GM12891 (cell line): ENCODE data around the gene MCU.

ENCODE experiments used
- DNase-seq: peaks from one replicate; pipeline ENCODE4 v3.0.0; 2011; ENCODE audit warnings: low spot score; ENCODE audit not compliant: insufficient read length
- FAIRE-seq: peaks from 2 replicates; lab custom pipeline; 2011; peaks lifted over from hg19 to GRCh38; lab: Jason Lieb, UNC
- PAX5 ChIP-seq: IDR thresholded peaks from 2 replicates; pipeline ENCODE4 v1.6.1; 2011; ENCODE audit warnings: low read length, moderate library complexity, mild to moderate bottlenecking; ENCODE audit not compliant: insufficient read depth, severe bottlenecking
- POLR2A ChIP-seq: IDR thresholded peaks from 2 replicates; pipeline ENCODE4 v1.6.1; 2011; ENCODE audit warnings: low read depth, low read length, control low read depth
- POLR2AphosphoS5 ChIP-seq: IDR thresholded peaks from 2 replicates; pipeline ENCODE4 v1.6.1; 2011; ENCODE audit warnings: low read depth, low read length, control low read depth
- POU2F2 ChIP-seq: IDR thresholded peaks from 2 replicates; pipeline ENCODE4 v1.6.1; 2011; ENCODE audit warnings: low read depth, mild to moderate bottlenecking, control low read depth, low read length, moderate library complexity
- SPI1 ChIP-seq: IDR thresholded peaks from 2 replicates; pipeline ENCODE4 v1.6.1; 2011; ENCODE audit warnings: low read depth, low read length, control low read depth
- TAF1 ChIP-seq: IDR thresholded peaks from 2 replicates; pipeline ENCODE4 v1.6.1; 2011; ENCODE audit warnings: low read depth, low read length, control low read depth

The MCU gene

DNA sequence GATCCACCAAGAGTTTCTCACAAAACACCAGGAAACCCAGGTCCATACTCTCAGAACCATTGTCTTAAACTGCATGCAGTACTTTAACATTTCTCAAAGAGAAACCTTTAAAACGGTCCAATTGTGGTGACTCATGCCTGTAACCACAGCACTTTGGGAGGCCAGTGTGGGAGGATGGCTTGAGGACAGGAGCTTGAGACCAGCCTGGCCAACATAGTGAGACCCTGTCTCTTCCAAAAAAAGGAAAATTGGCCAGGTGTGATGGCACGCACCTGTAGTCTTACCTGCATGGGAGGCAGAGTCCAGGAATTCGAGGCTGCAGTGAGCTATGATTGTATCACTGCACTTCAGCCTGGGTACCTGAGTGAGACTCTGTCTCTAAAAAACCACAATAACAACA, 104.1 kb downstream of the MCU start:
- no peak for DNase-seq
- FAIRE-seq = no peak
- TF ChIP-seq POLR2AphosphoS5 (no peak), POLR2A (no peak), POU2F2 (no peak), PAX5 (no peak), SPI1 (no peak), TAF1 (no peak)

DNA sequence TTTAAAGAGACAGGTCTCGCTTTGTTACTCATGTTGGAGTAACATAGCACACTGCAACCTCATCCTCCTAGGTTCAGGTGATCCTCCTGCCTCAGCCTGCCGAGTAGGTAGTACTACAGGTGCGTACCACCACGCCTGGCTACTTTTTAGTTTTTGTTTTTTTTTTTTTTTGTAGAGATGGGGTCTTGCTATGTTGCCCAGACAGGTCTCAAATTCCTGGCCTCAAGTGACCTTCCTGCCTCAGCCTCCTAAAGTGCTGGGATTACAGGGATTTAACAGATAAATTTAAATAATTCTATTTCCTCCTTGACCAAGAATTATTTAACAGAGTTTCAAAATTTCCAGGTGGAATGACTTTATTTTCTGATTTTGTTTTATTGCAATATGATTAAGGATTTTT, 104.6 kb downstream of the MCU start:
- DNase-seq (no peak), FAIRE-seq (no peak)
- no peak for TF ChIP-seq TAF1
- no peak for TF ChIP-seq SPI1
- no peak for TF ChIP-seq POLR2AphosphoS5
- TF ChIP-seq PAX5 = no peak
- TF ChIP-seq POLR2A = no peak
- no peak for TF ChIP-seq POU2F2

DNA sequence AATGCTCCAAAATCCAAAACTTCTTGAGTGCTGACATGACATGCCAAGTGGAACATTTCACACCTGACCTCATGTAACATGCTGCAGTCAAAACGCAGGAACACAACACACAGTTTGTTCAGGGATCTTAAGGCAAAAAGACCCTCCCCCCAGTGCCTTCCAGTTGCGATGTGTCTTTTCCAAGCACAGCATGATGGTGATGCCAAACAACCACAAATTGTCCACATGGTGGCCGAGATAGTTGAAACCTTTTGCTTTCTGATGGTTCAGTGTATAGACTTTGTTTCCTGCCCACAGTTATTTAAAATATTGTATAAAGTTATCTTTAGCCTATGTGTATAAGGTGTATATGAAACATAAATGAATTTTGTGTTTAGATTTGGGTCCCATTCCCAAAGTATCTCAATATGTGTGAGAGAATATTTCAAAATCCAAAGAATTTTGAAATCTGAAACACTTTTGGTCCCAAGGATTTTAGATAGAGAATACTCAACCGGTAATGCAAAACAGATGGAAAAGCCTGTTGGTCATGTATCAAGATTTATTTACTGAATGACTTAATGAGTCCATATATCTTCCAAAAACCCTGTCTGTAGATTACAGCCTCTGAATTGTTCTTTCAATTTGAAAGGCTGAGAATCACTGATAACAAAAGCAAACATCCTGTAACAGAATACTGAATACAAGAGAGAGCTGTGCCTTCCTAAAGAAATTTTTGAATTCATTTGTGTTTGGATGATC, 108.2 kb downstream of the MCU start:
- DNase-seq = no peak
- TF ChIP-seq POU2F2 = no peak
- TF ChIP-seq PAX5 = no peak
- no peak for TF ChIP-seq POLR2AphosphoS5
- no peak for TF ChIP-seq POLR2A
- FAIRE-seq = no peak

DNA sequence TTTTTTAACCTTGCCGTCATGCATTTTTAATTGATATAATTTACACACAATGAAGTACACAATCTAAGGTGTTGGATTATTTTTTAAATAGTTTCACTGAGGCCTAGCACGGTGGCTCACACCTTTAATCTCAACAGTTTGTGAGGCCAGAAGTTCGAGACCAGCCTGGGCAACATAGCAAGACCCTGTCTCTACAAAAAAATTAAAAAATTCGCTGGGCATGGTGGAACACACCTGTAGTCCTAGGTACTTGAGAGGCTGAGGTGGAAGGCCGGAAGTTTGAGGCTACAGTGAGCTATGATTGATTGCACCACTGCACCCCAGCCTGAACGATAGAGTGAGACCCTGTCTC, 108.8 kb downstream of the MCU start:
- no peak for TF ChIP-seq TAF1
- FAIRE-seq (no peak), DNase-seq (no peak)

DNA sequence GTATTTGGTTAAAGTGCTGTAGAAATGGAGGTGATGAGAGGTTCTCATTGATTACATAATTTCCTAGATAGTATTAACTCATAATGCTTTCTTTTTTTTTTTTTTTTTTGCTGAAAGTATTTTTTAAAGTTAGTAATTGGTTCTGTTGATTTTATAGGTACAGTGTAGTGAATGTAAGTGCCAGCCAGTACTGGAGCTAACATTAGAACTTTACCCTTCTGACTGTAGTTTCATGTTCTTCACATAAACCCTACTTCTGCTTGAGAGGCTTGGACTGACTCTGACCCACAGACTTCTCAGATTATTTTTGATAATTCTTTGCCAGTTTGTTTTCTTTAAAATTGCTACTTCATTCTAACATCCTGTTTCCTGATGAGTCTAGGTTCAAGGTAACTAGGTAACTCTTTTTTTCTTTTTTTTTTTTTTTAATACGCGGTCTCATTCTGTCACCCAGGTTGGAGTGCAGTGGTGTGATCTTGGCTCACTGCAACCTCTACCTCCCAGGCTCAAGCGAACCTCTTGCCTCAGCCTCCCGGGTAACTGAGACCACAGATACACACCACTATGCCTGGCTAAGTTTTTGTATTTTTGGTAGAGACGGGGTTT, 109.4 kb downstream of the MCU start:
- no peak for DNase-seq
- no peak for FAIRE-seq
- TF ChIP-seq POLR2AphosphoS5 (no peak), SPI1 (no peak), POU2F2 (no peak), TAF1 (no peak), POLR2A (no peak), PAX5 (no peak)

DNA sequence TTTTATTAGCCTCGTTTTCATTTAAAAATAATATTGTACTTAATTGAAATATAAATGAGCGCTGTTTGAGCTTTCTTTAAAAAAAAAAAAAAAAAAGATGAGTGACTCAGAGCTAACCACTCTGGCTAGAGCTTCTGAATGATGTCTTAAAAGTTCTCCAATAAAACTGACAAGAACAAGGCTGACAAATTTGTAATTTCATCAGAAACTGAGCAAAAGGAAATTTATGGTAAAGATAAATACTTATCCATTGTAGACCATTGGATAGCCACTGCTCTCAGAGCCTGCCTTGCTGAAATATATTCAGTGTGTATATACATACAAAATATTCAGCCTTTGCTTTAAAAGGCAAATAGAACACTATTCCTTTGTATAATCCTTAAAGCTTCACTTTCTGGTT, 110.4 kb downstream of the MCU start:
- no peak for TF ChIP-seq PAX5
- TF ChIP-seq POLR2AphosphoS5 = no peak
- TF ChIP-seq SPI1 = no peak
- no peak for TF ChIP-seq POLR2A
- no peak for TF ChIP-seq POU2F2
- no peak for TF ChIP-seq TAF1
- DNase-seq (no peak), FAIRE-seq (no peak)

DNA sequence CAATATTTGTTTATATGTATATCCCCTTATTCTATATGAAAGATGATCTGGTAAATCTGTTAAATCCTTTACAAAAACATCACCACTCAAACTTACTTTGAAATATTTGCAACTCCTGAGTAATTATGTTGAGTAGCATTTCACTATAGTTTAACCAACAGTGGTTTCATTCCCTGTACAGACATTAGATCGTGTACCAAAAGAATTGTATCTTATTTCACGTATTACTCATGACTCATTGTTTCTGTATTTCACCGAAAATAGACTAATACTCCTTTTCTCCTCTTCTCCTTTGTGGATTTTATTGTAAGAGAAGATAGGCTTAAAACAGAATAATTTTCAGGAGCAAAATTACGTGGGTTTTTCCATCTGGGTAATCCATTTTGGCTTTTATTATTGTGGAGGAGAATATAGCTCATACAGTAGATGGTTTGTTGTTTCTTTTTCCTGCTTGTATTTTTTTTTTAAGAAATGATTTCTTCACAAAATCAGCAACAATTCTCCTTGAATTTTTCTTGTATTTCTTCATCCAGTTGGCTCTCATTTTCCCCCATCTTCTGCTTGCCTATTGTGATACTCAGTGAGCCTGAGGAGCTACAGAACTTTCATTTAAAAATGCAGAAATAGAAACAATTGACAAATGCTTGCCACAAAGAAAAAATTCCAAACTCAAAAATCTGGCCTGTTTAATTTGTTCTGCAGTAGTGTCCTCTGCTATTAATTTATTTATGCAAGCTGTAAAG, 111.0 kb downstream of the MCU start:
- FAIRE-seq = no peak
- TF ChIP-seq PAX5 (no peak), SPI1 (no peak), POU2F2 (no peak)
- no peak for DNase-seq

DNA sequence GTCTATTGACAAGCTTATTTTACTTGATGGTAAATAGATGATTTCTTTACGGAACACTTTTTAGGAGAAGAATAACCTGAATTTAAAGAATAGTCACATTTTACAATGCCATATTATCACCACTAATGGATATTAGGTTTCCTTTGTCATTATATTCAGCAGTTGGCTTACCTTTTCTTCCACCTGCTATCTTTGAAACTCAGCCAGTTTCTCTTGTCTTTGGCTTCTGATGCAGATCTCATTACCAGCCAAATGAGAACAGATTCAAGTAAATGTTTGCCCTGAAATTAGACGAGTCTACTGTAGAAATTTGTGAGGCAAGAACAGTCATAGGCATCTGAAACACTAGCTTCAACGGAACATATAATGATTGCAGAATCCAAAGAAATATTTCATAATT, 116.1 kb downstream of the MCU start:
- no peak for FAIRE-seq
- TF ChIP-seq PAX5 = no peak
- no peak for TF ChIP-seq POU2F2
- no peak for TF ChIP-seq TAF1
- TF ChIP-seq POLR2A = no peak
- TF ChIP-seq POLR2AphosphoS5 = no peak
- no peak for TF ChIP-seq SPI1

DNA sequence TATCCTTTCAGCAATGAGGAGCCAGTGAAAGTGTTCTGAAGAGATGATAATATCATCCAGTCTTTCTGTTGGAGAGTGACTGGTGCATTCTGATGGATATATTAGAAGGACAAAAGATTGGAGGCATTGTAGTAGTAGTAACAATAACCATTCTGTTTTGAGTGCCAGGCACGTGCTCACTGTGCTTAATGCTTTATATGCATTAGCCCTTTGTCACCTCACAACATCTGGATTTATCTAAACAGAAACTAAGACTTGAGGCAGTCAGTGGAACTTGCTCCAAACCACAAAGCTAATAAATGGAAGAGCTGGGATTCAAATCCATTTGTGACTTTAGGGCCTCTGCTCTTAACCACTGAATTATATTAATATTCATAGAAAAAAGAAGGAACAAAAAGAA, 117.1 kb downstream of the MCU start:
- peak; percentile 59 for FAIRE-seq
- no peak for DNase-seq
- TF ChIP-seq POLR2AphosphoS5 (no peak), POLR2A (no peak), POU2F2 (no peak), SPI1 (no peak), TAF1 (no peak), PAX5 (no peak)

More for the DNA sequence above, 116.1 kb downstream of the MCU start:
- no peak for DNase-seq

DNA sequence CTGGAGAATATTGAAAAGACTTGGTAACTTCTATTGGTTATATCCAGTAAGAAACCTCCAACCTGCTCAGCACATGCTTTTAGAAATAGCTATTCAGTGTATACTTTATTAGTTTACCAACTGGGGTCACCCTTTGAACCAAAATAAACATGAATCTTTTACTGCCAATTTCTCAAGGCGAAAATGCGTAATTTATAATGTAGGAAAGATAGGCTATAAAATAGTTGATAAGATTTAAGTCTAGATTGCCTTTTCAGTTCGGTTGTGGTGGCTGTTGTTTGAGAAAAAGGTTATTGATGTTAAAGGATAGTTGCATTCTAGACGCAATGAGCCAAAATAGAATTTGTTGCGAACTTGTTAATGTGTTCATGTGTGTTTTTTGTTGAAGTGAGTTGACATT, 119.0 kb downstream of the MCU start:
- FAIRE-seq (no peak), DNase-seq (no peak)
- TF ChIP-seq POLR2A = no peak
- TF ChIP-seq SPI1 = no peak
- no peak for TF ChIP-seq TAF1
- TF ChIP-seq POLR2AphosphoS5 = no peak

DNA sequence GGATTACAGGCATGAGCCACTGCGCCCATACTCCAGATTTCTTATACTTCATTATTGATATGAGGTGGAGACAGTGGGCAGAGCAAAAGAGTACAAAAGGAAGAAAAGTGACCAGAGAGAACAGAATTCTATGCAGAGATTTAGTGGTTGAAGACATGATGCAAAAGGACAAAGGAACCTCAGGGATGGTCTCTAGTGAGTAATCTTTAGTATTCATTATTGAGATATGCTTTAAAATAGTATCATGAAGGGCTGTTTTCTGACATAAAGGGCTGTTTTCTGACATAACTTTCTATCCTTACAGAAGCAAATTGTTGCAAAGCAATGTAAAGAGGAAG, 120.4 kb downstream of the MCU start:
- DNase-seq (no peak), FAIRE-seq (no peak)
- TF ChIP-seq SPI1 = no peak
- no peak for TF ChIP-seq POLR2A
- TF ChIP-seq TAF1 = no peak
- no peak for TF ChIP-seq POU2F2
- no peak for TF ChIP-seq PAX5
- TF ChIP-seq POLR2AphosphoS5 = no peak
